H1 (cell line): Measurements from ENCODE around the gene COL2A1. TPM values are rescaled to one million over a fixed set of nuclear protein-coding genes. Genes with fewer than 3 reads are reported as not detected.

Experiments used
- CTCF ChIA-PET: fragments of 300-600 bp; sonication (Branson Sonifier 250); formaldehyde crosslinking; loops from one replicate; lab custom pipeline; 2021; ENCODE audit not compliant: partially characterized antibody; lab: Charles Lee
- POLR2A ChIA-PET: fragments of 300-600 bp; sonication (Branson Sonifier 250); formaldehyde crosslinking; loops from one replicate; lab custom pipeline; 2021; ENCODE audit warnings: inconsistent platforms; ENCODE audit not compliant: partially characterized antibody; lab: Charles Lee
- DNase-seq, 2 experiments: peaks; one replicate each; pipeline versions ENCODE4 v3.0.0 to v3.0.0-alpha.2; 2010 to 2022; ENCODE audit warnings: low spot score in 2 of 2, low read depth in 1 of 2, mixed read lengths in 1 of 2
- FAIRE-seq: peaks from 2 replicates; lab custom pipeline; 2011; peaks lifted over from hg19 to GRCh38; lab: Jason Lieb, UNC
- H2AFZ ChIP-seq: 2 replicates; pipeline ENCODE4 v1.8.1; 2012; ENCODE audit warnings: low read length, inconsistent platforms
- H2AK5ac ChIP-seq: 2 replicates; pipeline ENCODE4 v1.6.1; 2013; ENCODE audit warnings: low read depth, low read length
- H2BK120ac ChIP-seq: replicated peaks from 2 replicates; pipeline ENCODE3; 2013; ENCODE audit warnings: low read depth, low read length, inconsistent platforms
- H2BK12ac ChIP-seq: 2 replicates; pipeline ENCODE4 v1.6.1; 2013; ENCODE audit warnings: low read depth, low read length
- H2BK15ac ChIP-seq: 2 replicates; pipeline ENCODE4 v1.6.1; 2013; ENCODE audit warnings: low read length
- H2BK20ac ChIP-seq: 2 replicates; pipeline ENCODE4 v1.6.1; 2013; ENCODE audit warnings: low read length
- H2BK5ac ChIP-seq: 2 replicates; pipeline ENCODE4 v1.6.1; 2013; ENCODE audit warnings: low read depth, low read length
- H3K14ac ChIP-seq: 2 replicates; pipeline ENCODE4 v1.6.1; 2013; ENCODE audit warnings: inconsistent platforms; ENCODE audit not compliant: insufficient read length
- H3K18ac ChIP-seq: 2 replicates; pipeline ENCODE4 v1.6.1; 2013; ENCODE audit warnings: low read length; ENCODE audit errors: extremely low read depth
- H3K23ac ChIP-seq: 2 replicates; pipeline ENCODE4 v1.6.1; 2013; ENCODE audit warnings: inconsistent platforms; ENCODE audit not compliant: insufficient read length
- H3K23me2 ChIP-seq: 2 replicates; pipeline ENCODE4 v1.6.1; 2013; ENCODE audit warnings: low read depth, low read length
- H3K27ac ChIP-seq: 2 replicates; pipeline ENCODE4 v1.6.1; 2011; ENCODE audit warnings: low read depth, low read length, inconsistent platforms
- H3K27me3 ChIP-seq, 4 experiments: replicated peaks in 1 of 4; 1 replicate in 1 of 4; 2 replicates in 3 of 4; pipeline versions ENCODE4 v1.6.1 to v1.8.1; 2011 to 2013; ENCODE audit warnings: low read length in 3 of 4, mild to moderate bottlenecking in 3 of 4, inconsistent platforms in 2 of 4, mixed read lengths in 2 of 4, moderate library complexity in 1 of 4; ENCODE audit not compliant: control insufficient read depth in 3 of 4, insufficient read depth in 3 of 4; ENCODE audit errors: extremely low read depth in 1 of 4
- H3K36me3 ChIP-seq, 4 experiments: 2 replicates each; pipeline versions ENCODE4 v1.6.1 to v1.8.1; 2011 to 2013; ENCODE audit warnings: mild to moderate bottlenecking in 4 of 4, low read length in 3 of 4, moderate library complexity in 2 of 4, control low read depth in 1 of 4, inconsistent platforms in 1 of 4; ENCODE audit not compliant: insufficient read depth in 4 of 4, control insufficient read depth in 2 of 4
- H3K4ac ChIP-seq: replicated peaks from 2 replicates; pipeline ENCODE3; 2013; ENCODE audit warnings: low read length, low read depth, mixed read lengths, inconsistent platforms; ENCODE audit not compliant: insufficient read length
- H3K4me1 ChIP-seq, 4 experiments: replicated peaks in 1 of 4; 1 replicate in 1 of 4; 2 replicates in 3 of 4; pipeline versions ENCODE4 v1.6.1 to v1.8.1; 2011 to 2013; ENCODE audit warnings: low read length in 3 of 4, inconsistent platforms in 2 of 4, mixed read lengths in 1 of 4; ENCODE audit not compliant: insufficient read depth in 4 of 4, control insufficient read depth in 3 of 4
- H3K4me2 ChIP-seq, 2 experiments: 2 replicates each; pipeline versions ENCODE4 v1.6.1 to v1.8.1; 2011 to 2013; ENCODE audit warnings: low read depth in 2 of 2, low read length in 2 of 2, control low read depth in 1 of 2, inconsistent platforms in 1 of 2, mild to moderate bottlenecking in 1 of 2; ENCODE audit not compliant: insufficient read depth in 1 of 2
- H3K4me3 ChIP-seq, 4 experiments: fragments of 200-600, 300-600 bp in 1 of 4; sonication (generic), shearing (Covaris generic), sonication (Bioruptor Twin) in 1 of 4; 2 replicates each; pipeline versions ENCODE4 v1.5.1 to v1.8.1; 2011 to 2016; ENCODE audit warnings: low read length in 4 of 4, low read depth in 3 of 4, control low read depth in 2 of 4, inconsistent platforms in 2 of 4, mild to moderate bottlenecking in 2 of 4, mixed read lengths in 1 of 4, moderate library complexity in 1 of 4; ENCODE audit not compliant: insufficient read depth in 2 of 4; ENCODE audit errors: extremely low read depth in 1 of 4
- H3K56ac ChIP-seq: replicated peaks from 2 replicates; pipeline ENCODE3; 2013; ENCODE audit warnings: low read depth, mild to moderate bottlenecking, mixed read lengths, low read length, inconsistent platforms; ENCODE audit not compliant: insufficient read length
- H3K79me1 ChIP-seq: 2 replicates; pipeline ENCODE4 v1.6.1; 2013; ENCODE audit warnings: low read depth, low read length, control low read depth
- H3K79me2 ChIP-seq, 2 experiments: 2 replicates each; pipeline versions ENCODE4 v1.6.1 to v1.8.1; 2012 to 2013; ENCODE audit warnings: low read length in 2 of 2, mild to moderate bottlenecking in 2 of 2, inconsistent platforms in 1 of 2; ENCODE audit not compliant: insufficient read depth in 2 of 2, control insufficient read depth in 1 of 2
- H3K9ac ChIP-seq, 4 experiments: replicated peaks in 1 of 4; 1 replicate in 1 of 4; 2 replicates in 3 of 4; pipeline versions ENCODE4 v1.6.1 to v1.8.1; 2011 to 2013; ENCODE audit warnings: low read depth in 3 of 4, low read length in 3 of 4, control low read depth in 2 of 4, mild to moderate bottlenecking in 2 of 4, moderate library complexity in 2 of 4, inconsistent platforms in 1 of 4; ENCODE audit errors: extremely low read depth in 1 of 4
- H3K9me3 ChIP-seq, 2 experiments: 2 replicates each; pipeline versions ENCODE4 v1.6.1 to v1.8.1; 2012 to 2013; ENCODE audit warnings: mild to moderate bottlenecking in 2 of 2, moderate library complexity in 2 of 2, control low read depth in 1 of 2, inconsistent platforms in 1 of 2, low read depth in 1 of 2, low read length in 1 of 2, mixed read lengths in 1 of 2; ENCODE audit not compliant: insufficient read depth in 2 of 2
- H4K20me1 ChIP-seq, 2 experiments: replicated peaks in 1 of 2; 2 replicates each; pipeline versions ENCODE3 to v1.8.1; 2011 to 2013; ENCODE audit warnings: inconsistent platforms in 2 of 2, low read length in 2 of 2, mild to moderate bottlenecking in 1 of 2; ENCODE audit not compliant: insufficient read depth in 2 of 2, control insufficient read depth in 1 of 2
- H4K5ac ChIP-seq: 2 replicates; pipeline ENCODE4 v1.6.1; 2013; ENCODE audit warnings: low read length, low read depth, mixed read lengths, inconsistent platforms; ENCODE audit not compliant: insufficient read length
- H4K8ac ChIP-seq: 2 replicates; pipeline ENCODE4 v1.8.0; 2013; ENCODE audit warnings: mild to moderate bottlenecking, moderate library complexity, low read length, inconsistent platforms; ENCODE audit not compliant: insufficient read depth; ENCODE audit errors: extremely low read depth
- H4K91ac ChIP-seq: replicated peaks from 2 replicates; pipeline ENCODE3; 2013; ENCODE audit warnings: low read length, mixed read lengths, inconsistent platforms; ENCODE audit not compliant: insufficient read length
- BCL11A ChIP-seq, 2 experiments: IDR thresholded peaks; one replicate each; pipeline ENCODE4 v1.6.1; 2011; ENCODE audit warnings: low read depth in 2 of 2, low read length in 2 of 2, mild to moderate bottlenecking in 2 of 2
- CBX5 ChIP-seq: fragments of 300-800, 300-1000 bp; sonication (generic); IDR thresholded peaks from 2 replicates; pipeline ENCODE4 v1.7.1; 2016; ENCODE audit warnings: antibody characterized with exemption, low read length, low read depth
- CTBP2 ChIP-seq: IDR thresholded peaks from 2 replicates; pipeline ENCODE4 v1.7.0; 2011; ENCODE audit warnings: borderline replicate concordance, mild to moderate bottlenecking, moderate library complexity, mixed read lengths, low read length; ENCODE audit not compliant: insufficient read depth, insufficient read length
- HDAC6 ChIP-seq: IDR thresholded peaks from one replicate; pipeline ENCODE4 v1.7.1; 2012; ENCODE audit warnings: low read depth, mild to moderate bottlenecking, inconsistent platforms, low read length, moderate library complexity
- KDM5A ChIP-seq: fragments of 200-600 bp; IDR thresholded peaks from 2 replicates; pipeline ENCODE4 v1.7.1; 2012; ENCODE audit warnings: mild to moderate bottlenecking, low read length, inconsistent platforms, mixed read lengths
- MAX ChIP-seq: IDR thresholded peaks from 2 replicates; pipeline ENCODE4 v1.6.1; 2012; ENCODE audit warnings: inconsistent platforms
- NRF1 ChIP-seq: IDR thresholded peaks from 2 replicates; pipeline ENCODE4 v1.6.1; 2011; ENCODE audit warnings: mild to moderate bottlenecking, low read depth, low read length, improper control_type of control experiment
- POLR2AphosphoS5 ChIP-seq: IDR thresholded peaks from 2 replicates; pipeline ENCODE4 v1.6.1; 2011; ENCODE audit warnings: low read depth, low read length
- SAP30 ChIP-seq: fragments of 300-600 bp; sonication (generic); IDR thresholded peaks from 2 replicates; pipeline ENCODE4 v1.7.1; 2012; ENCODE audit warnings: low read length, moderate library complexity, mild to moderate bottlenecking, inconsistent platforms; ENCODE audit not compliant: insufficient read depth, insufficient replicate concordance
- SIRT6 ChIP-seq: IDR thresholded peaks from one replicate; pipeline ENCODE4 v1.7.1; 2012; ENCODE audit warnings: low read length, inconsistent platforms
- SP1 ChIP-seq: IDR thresholded peaks from 2 replicates; pipeline ENCODE4 v1.6.1; 2011; ENCODE audit warnings: low read depth, low read length
- TAF7 ChIP-seq: optimal IDR thresholded peaks from 2 replicates; pipeline ENCODE3; 2011; ENCODE audit warnings: low read depth, mild to moderate bottlenecking, inconsistent platforms, low read length, moderate library complexity, borderline replicate concordance
- TEAD4 ChIP-seq: IDR thresholded peaks from 2 replicates; pipeline ENCODE4 v1.6.1; 2012; ENCODE audit warnings: low read depth, low read length, inconsistent platforms, mixed read lengths
- ZNF274 ChIP-seq: IDR thresholded peaks from 2 replicates; pipeline ENCODE4 v1.7.0; 2012; ENCODE audit warnings: low read length, borderline replicate concordance; ENCODE audit errors: extremely low read depth
- WGBS, 2 experiments: shearing (Covaris generic) in 1 of 2; methylation state at CpG; one replicate each; pipeline versions ENCODE4 v1.1.6 to v1.1.7; 2013 to 2015; ENCODE audit warnings: low lambda C conversion rate in 2 of 2, mixed read lengths in 2 of 2, inconsistent platforms in 1 of 2, low coverage in 1 of 2, missing lambda C conversion rate in 1 of 2; ENCODE audit not compliant: insufficient replicate concordance in 2 of 2, insufficient coverage in 1 of 2, insufficient read length in 1 of 2; ENCODE audit errors: extremely low coverage in 1 of 2, missing lambda C conversion rate in 1 of 2; 5-methylcytosine and 5-hydroxymethylcytosine counted together
- polyA plus RNA-seq, 7 experiments: library from polyadenylated mRNA; depleted of rRNA in 3 of 7; stranded (reverse) in 5 of 7; unstranded in 2 of 7; fragments of >200 nt in 5 of 7; fragments of 200-250 nt in 2 of 7; gene quantifications; 1 replicate in 5 of 7; 2 replicates in 1 of 7; 4 replicates in 1 of 7; pipeline versions ENCODE4 v1.2.1 to v1.2.3, GENCODE V29; 2011 to 2013; ENCODE audit warnings: missing spikeins in 2 of 7, mixed read lengths in 2 of 7
- total RNA-seq: library from RNA; stranded (reverse); fragmentation: NEBNext Ultra II Directional; extraction: Animal tissue kit (Norgen Biotek cat#: 25700); gene quantifications from 2 replicates; pipeline ENCODE4 v1.2.1, GENCODE V29; 2021

Gene COL2A1
- total and polyA plus RNA-seq, 2 of the 8 experiments (the other 6 are each of a cell fraction or from before 2014, with no cell fraction given): 4.2 to 14.6 TPM

DNA sequence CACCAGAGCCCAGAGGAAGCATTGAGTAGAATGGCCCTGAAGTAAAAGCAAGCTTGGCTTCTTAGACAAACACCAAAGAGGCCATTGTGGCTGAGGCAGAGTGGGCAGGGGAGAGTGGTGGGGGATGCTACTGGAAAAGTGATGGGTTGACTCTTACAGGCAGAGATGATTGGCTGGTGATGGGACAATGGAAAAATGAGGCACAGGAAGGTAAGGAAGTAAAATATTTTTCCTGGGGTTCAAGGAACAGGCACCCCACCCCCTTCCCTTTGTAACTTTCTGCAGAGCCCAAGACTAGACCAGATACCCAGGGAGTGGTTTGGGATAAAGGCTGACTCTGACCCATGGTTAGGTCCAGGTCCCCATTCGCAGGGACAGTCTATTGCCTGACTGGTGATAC is 34.9 kb upstream of the COL2A1 start:
- H3K14ac ChIP-seq: no peak overlapping the region
- no peak overlapping the region for H3K18ac ChIP-seq
- FAIRE-seq (no peak), DNase-seq (no peak)
- no peak overlapping the region for H3K4me3 ChIP-seq
- 83% methylated on average over 1 of the region's 1 CpG; no CpG with 5 or more reads in 1 of the 2 experiments for WGBS, 2 experiments
- H3K4ac ChIP-seq: no peak overlapping the region
- no peak overlapping the region for H2BK120ac ChIP-seq
- H3K36me3 ChIP-seq: peaks cover 0 to 5% (median 1%) of the 10 kb centered on the region in 4 experiments; a peak in 1 of 8 replicates
- H3K56ac ChIP-seq: no peak overlapping the region
- CTCF ChIA-PET: interaction anchor here (1.0 kb wide), 1 partner anchor 139 kb away, joined by 4 read pairs; no protein-coding TSS in a partner anchor
- peaks cover 11 to 17% (median 14%) of the 10 kb centered on the region in 4 experiments for H3K4me1 ChIP-seq
- no peaks in the 10 kb centered on the region for H3K79me1 ChIP-seq
- no peak overlapping the region for H2AFZ ChIP-seq
- no peak overlapping the region for H2BK20ac ChIP-seq
- H3K27ac ChIP-seq: no peak overlapping the region
- no peak overlapping the region for H2AK5ac ChIP-seq
- H4K8ac ChIP-seq: no peak overlapping the region
- H3K9ac ChIP-seq: no peak overlapping the region
- H3K23ac ChIP-seq: no peak overlapping the region
- H2BK5ac ChIP-seq: no peak overlapping the region
- H3K27me3 ChIP-seq: peaks cover 0 to 15% (median 9%) of the 10 kb centered on the region in 4 experiments; a peak in 4 of 7 replicates
- peaks cover 2% of the 10 kb centered on the region; the same call in 1 of the 2 replicates for H3K23me2 ChIP-seq
- H2BK12ac ChIP-seq: 0 out of 2 replicates have a peak overlapping the region, but pooled peaks have one; percentile 27
- H4K5ac ChIP-seq: no peak overlapping the region
- 0 out of 2 replicates have a peak overlapping the region, but pooled peaks have one; percentile 32 for H2BK15ac ChIP-seq
- H3K79me2 ChIP-seq: no peaks in the 10 kb centered on the region
- H4K20me1 ChIP-seq: no peaks in the 10 kb centered on the region
- POLR2A ChIA-PET: interaction anchor here (0.6 to 1.5 kb wide), 2 partner anchors 17 to 66 kb away, joined by 3 read pairs; partner anchors contain the start of gene SENP1
- H3K9me3 ChIP-seq: no peaks in the 10 kb centered on the region
- no peak overlapping the region for H3K4me2 ChIP-seq
- H4K91ac ChIP-seq: peak overlapping the region; percentile 23
- TF ChIP-seq TAF7 (no peak), TEAD4 (no peak), KDM5A (no peak), SIRT6 (no peak), SAP30 (no peak), MAX (no peak), SP1 (no peak), NRF1 (no peak), CBX5 (no peak), POLR2AphosphoS5 (no peak), BCL11A (IDR thresholded peaks at IDR 0.05; ENCODE audit: low read depth in 2 of 2, low read length in 2 of 2) (no peak), HDAC6 (no peak), ZNF274 (no peak), CTBP2 (no peak)
